ENCODE measurements around the gene TMEFF1.

Gene TMEFF1

DNA sequence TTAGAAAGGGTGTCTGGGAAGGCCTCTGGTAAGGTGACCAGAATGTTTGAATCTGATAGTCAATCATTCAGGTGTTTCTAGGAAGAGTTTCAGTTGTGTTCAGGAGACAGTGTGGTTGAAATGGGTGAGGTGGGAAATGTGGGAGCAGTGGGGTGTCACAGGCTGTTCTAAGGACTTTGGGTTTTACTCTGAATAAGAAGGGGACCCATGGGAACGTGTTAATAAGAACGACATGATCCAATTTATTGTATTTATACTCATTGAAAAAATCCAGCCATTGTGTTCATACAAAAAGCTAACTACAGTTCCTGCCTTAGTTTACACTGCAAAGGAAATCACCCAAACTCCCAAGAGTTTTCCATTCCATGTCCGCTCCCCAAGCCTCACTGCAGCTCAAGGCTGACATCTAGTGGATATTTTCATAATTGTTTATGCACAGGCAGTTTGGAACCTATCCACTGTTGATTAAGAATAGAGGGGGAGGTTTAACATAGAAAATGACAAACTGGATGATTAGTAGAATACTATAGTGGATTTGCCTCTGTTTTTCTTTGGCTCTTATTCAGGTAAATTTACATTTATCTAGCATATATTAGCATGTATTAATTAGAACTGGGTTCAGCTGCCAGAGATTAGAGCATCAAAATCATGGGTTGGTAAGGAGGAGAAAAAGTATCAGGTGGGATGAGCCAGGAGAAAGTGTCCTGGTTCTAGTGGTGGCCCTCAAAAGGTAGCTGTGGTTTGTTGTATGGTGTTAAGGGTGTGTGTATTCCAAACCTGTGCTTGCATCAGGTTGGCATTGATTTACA is 122.6 kb downstream of the TMEFF1 start:
- Histone ChIP-seq H3K27me3 (replicated peaks; ENCODE audit: control insufficient read depth, insufficient read depth, low read length, poor library complexity, severe bottlenecking) (no peaks in the 10 kb centered on the region), H3K4me1 (ENCODE audit: control insufficient read depth, insufficient read depth, low read length, poor library complexity, severe bottlenecking) (no peaks in the 10 kb centered on the region), H3K4me3 (ENCODE audit: insufficient read depth, low read depth, low read length, poor library complexity, severe bottlenecking) (no peak overlapping the region), H3K36me3 (ENCODE audit: control insufficient read depth, insufficient read depth, low read length) (no peaks in the 10 kb centered on the region), H3K27ac (ENCODE audit: insufficient read depth, low read length, poor library complexity, severe bottlenecking) (no peak overlapping the region), H3K9me3 (ENCODE audit: control insufficient read depth, low read length) (no peaks in the 10 kb centered on the region)
- no peak for DNase-seq

- no peak overlapping the region for H3K4me3 ChIP-seq (ENCODE audit: insufficient read depth, low read depth, low read length, poor library complexity, severe bottlenecking)
- no peaks in the 10 kb centered on the region for H3K27me3 ChIP-seq (replicated peaks; ENCODE audit: control insufficient read depth, insufficient read depth, low read length, poor library complexity, severe bottlenecking)
- H3K9me3 ChIP-seq (ENCODE audit: control insufficient read depth, low read length), result no peaks in the 10 kb centered on the region
- DNase-seq, result no peak
- no peaks in the 10 kb centered on the region for H3K4me1 ChIP-seq (ENCODE audit: control insufficient read depth, insufficient read depth, low read length, poor library complexity, severe bottlenecking)
- H3K27ac ChIP-seq (ENCODE audit: insufficient read depth, low read length, poor library complexity, severe bottlenecking), result no peak overlapping the region
- no peaks in the 10 kb centered on the region for H3K36me3 ChIP-seq (ENCODE audit: control insufficient read depth, insufficient read depth, low read length)
These were observed 124.3 kb downstream of the TMEFF1 start for GRCh38 chr9:100597236-100597635.

DNA sequence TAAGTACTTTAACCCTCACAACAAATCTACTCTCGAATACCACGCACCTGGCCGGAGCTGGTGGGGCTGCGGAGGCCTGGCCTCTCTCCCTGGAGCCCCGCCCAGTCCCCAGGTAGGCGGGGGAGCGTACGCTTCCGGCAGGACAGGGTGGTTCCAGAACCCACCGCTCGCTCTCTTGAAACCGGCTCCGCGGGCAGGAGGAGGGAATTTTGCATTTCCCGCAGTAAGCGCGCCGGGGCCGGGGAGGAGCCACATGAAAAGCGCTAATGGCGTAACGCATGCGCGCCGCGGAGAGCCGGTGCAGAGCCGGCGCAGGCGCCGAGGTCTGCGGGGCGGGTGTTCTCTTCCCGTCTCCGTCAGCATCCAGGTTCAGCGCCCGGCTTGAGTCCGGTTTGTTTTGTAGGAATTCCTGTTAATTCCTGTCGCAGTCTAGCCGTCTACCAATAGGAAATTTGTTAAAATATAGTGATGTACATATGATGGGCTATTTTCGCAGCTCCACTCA is 125.7 kb downstream of the TMEFF1 start:
- no peaks in the 10 kb centered on the region for H3K36me3 ChIP-seq (ENCODE audit: control insufficient read depth, insufficient read depth, low read length)
- H3K27me3 ChIP-seq (replicated peaks; ENCODE audit: control insufficient read depth, insufficient read depth, low read length, poor library complexity, severe bottlenecking), result no peaks in the 10 kb centered on the region
- no peaks in the 10 kb centered on the region for H3K9me3 ChIP-seq (ENCODE audit: control insufficient read depth, low read length)
- H3K4me3 ChIP-seq (ENCODE audit: insufficient read depth, low read depth, low read length, poor library complexity, severe bottlenecking), result peak overlapping the region; percentile 55
- peak; percentile 67 to 76 (median 68) for DNase-seq
- no peak overlapping the region for H3K27ac ChIP-seq (ENCODE audit: insufficient read depth, low read length, poor library complexity, severe bottlenecking)
- no peaks in the 10 kb centered on the region for H3K4me1 ChIP-seq (ENCODE audit: control insufficient read depth, insufficient read depth, low read length, poor library complexity, severe bottlenecking)

DNA sequence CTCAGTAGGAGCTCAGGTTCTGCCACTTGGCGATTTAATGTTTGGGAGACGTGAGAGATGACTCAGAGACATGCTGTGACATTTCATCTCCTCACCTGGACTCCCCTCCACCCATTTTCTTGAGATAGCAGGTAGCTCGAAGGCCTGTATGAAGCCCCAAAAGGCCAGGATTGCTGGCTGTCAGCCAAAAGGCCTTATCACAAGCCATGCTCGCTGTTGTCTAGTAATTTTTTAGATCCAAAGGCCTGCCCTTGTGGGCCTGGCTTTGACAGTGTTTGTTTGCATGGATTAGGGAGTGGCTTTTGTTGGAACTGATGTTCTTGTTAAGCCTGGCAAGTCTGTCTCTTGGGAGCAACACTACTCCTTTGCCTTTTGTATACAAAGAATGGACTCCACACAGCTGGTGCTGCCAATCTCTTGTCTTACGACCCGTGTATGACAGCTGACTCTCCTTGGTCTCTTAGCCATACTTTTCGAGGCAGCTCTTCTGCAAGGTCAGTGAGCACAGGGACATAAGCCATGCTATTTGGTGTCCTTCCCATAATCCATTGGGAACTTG is 127.7 kb downstream of the TMEFF1 start:
- Histone ChIP-seq H3K9me3 (ENCODE audit: control insufficient read depth, low read length) (no peaks in the 10 kb centered on the region), H3K27ac (ENCODE audit: insufficient read depth, low read length, poor library complexity, severe bottlenecking) (no peak overlapping the region), H3K4me3 (ENCODE audit: insufficient read depth, low read depth, low read length, poor library complexity, severe bottlenecking) (no peak overlapping the region), H3K4me1 (ENCODE audit: control insufficient read depth, insufficient read depth, low read length, poor library complexity, severe bottlenecking) (no peaks in the 10 kb centered on the region), H3K36me3 (ENCODE audit: control insufficient read depth, insufficient read depth, low read length) (no peaks in the 10 kb centered on the region), H3K27me3 (replicated peaks; ENCODE audit: control insufficient read depth, insufficient read depth, low read length, poor library complexity, severe bottlenecking) (no peaks in the 10 kb centered on the region)
- no peak for DNase-seq

DNA sequence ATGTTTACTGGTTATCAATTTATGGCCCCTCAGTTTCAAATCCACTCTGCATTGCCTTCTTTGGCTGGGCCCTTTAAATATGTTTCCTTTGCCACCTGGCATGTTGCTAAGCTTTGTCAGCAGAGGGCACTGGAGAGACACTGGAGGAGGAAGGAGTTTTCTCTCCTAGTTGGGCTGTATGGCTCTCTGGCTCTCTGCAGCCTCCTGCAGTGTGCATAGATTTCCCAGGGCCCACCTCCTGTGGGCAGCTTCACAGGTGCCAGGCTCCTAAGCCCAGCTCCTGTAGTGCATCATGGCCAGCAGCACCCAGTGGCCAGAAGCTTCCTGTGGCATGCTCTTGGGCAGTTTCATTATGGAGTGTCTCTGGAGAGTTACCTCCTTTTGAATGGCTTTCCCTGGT is 128.3 kb downstream of the TMEFF1 start:
- H3K27ac ChIP-seq (ENCODE audit: insufficient read depth, low read length, poor library complexity, severe bottlenecking), result no peak overlapping the region
- no peak overlapping the region for H3K4me3 ChIP-seq (ENCODE audit: insufficient read depth, low read depth, low read length, poor library complexity, severe bottlenecking)
- H3K4me1 ChIP-seq (ENCODE audit: control insufficient read depth, insufficient read depth, low read length, poor library complexity, severe bottlenecking), result no peaks in the 10 kb centered on the region
- H3K9me3 ChIP-seq (ENCODE audit: control insufficient read depth, low read length), result no peaks in the 10 kb centered on the region
- no peak for DNase-seq
- H3K36me3 ChIP-seq (ENCODE audit: control insufficient read depth, insufficient read depth, low read length), result no peaks in the 10 kb centered on the region
- H3K27me3 ChIP-seq (replicated peaks; ENCODE audit: control insufficient read depth, insufficient read depth, low read length, poor library complexity, severe bottlenecking), result no peaks in the 10 kb centered on the region

DNA sequence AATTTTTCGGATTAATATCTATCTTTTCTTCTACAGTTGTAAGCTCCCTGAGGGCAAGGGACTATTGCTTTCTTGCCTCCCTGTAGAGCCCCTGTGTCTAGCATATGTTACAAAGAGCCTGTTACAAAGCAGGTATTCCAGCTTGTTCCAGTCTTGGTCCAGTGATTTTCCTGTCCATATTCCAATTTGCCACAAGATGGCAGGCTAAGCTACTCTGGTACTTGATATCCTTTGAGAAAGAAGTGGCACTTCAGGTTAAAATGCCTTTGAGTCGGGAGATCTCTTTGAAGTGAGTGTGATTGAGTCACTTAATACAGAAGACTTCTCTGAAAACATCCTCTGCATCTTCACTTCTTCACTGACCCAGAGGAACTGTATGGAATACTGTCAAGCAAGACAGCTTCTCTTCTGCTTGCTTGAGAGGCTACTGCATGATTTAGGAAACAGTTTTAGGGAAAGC is 129.4 kb downstream of the TMEFF1 start:
- H3K27ac ChIP-seq (ENCODE audit: insufficient read depth, low read length, poor library complexity, severe bottlenecking), result no peak overlapping the region
- no peaks in the 10 kb centered on the region for H3K36me3 ChIP-seq (ENCODE audit: control insufficient read depth, insufficient read depth, low read length)
- H3K27me3 ChIP-seq (replicated peaks; ENCODE audit: control insufficient read depth, insufficient read depth, low read length, poor library complexity, severe bottlenecking), result no peaks in the 10 kb centered on the region
- no peaks in the 10 kb centered on the region for H3K9me3 ChIP-seq (ENCODE audit: control insufficient read depth, low read length)
- DNase-seq, result no peak
- H3K4me1 ChIP-seq (ENCODE audit: control insufficient read depth, insufficient read depth, low read length, poor library complexity, severe bottlenecking), result no peaks in the 10 kb centered on the region
- no peak overlapping the region for H3K4me3 ChIP-seq (ENCODE audit: insufficient read depth, low read depth, low read length, poor library complexity, severe bottlenecking)

- Histone ChIP-seq H3K36me3 (ENCODE audit: control insufficient read depth, insufficient read depth, low read length) (no peaks in the 10 kb centered on the region), H3K27ac (ENCODE audit: insufficient read depth, low read length, poor library complexity, severe bottlenecking) (no peak overlapping the region), H3K4me1 (ENCODE audit: control insufficient read depth, insufficient read depth, low read length, poor library complexity, severe bottlenecking) (no peaks in the 10 kb centered on the region), H3K4me3 (ENCODE audit: insufficient read depth, low read depth, low read length, poor library complexity, severe bottlenecking) (no peak overlapping the region), H3K9me3 (ENCODE audit: control insufficient read depth, low read length) (no peaks in the 10 kb centered on the region), H3K27me3 (replicated peaks; ENCODE audit: control insufficient read depth, insufficient read depth, low read length, poor library complexity, severe bottlenecking) (no peaks in the 10 kb centered on the region)
- no peak for DNase-seq
These were observed 132.5 kb downstream of the TMEFF1 start for GRCh38 chr9:100605405-100605804.

DNA sequence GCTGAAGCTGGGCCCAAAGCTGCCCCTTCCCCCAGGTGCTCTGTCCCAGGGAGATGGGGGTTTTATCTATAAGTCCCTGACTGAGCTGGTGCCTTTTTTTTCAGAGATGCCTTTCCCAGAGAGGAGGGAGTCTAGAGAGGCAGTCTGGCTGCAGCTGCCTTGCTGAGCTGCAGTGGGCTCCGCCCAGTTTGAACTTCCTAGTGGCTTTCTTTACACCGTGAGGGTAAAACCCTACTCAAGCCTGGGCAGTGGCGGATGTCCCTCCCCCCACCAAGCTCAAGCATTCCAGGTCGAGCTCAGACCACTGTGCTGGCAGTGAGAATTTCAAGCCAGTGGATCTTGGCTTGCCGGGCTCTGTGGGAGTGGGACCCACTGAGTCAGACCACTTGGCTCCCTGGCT is 146.2 kb downstream of the TMEFF1 start:
- Histone ChIP-seq H3K4me3 (ENCODE audit: insufficient read depth, low read depth, low read length, poor library complexity, severe bottlenecking) (no peak overlapping the region), H3K9me3 (ENCODE audit: control insufficient read depth, low read length) (no peaks in the 10 kb centered on the region), H3K27me3 (replicated peaks; ENCODE audit: control insufficient read depth, insufficient read depth, low read length, poor library complexity, severe bottlenecking) (no peaks in the 10 kb centered on the region), H3K36me3 (ENCODE audit: control insufficient read depth, insufficient read depth, low read length) (no peaks in the 10 kb centered on the region), H3K27ac (ENCODE audit: insufficient read depth, low read length, poor library complexity, severe bottlenecking) (no peak overlapping the region), H3K4me1 (ENCODE audit: control insufficient read depth, insufficient read depth, low read length, poor library complexity, severe bottlenecking) (no peaks in the 10 kb centered on the region)
- DNase-seq, result no peak

DNA sequence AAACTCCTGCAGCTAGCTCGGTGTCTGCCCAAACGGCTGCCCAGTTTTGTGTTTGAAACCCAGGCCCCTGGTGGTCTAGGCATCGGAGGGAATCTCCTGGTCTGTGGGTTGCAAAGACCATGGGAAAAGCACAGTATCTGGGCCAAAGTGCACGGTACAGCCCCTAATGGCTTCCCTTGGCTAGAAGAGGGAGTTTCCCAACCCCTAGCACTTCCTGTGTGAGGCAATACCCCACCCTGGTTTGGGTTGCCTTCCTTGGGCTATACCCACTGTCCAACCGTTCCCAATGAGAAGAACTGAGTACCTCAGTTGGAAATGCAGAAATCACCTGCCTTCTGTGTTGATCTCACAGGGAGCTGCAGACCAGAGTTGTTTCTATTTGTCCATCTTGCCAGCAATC is 146.7 kb downstream of the TMEFF1 start:
- Histone ChIP-seq H3K4me1 (ENCODE audit: control insufficient read depth, insufficient read depth, low read length, poor library complexity, severe bottlenecking) (no peaks in the 10 kb centered on the region), H3K36me3 (ENCODE audit: control insufficient read depth, insufficient read depth, low read length) (no peaks in the 10 kb centered on the region), H3K27me3 (replicated peaks; ENCODE audit: control insufficient read depth, insufficient read depth, low read length, poor library complexity, severe bottlenecking) (no peaks in the 10 kb centered on the region), H3K9me3 (ENCODE audit: control insufficient read depth, low read length) (no peaks in the 10 kb centered on the region), H3K4me3 (ENCODE audit: insufficient read depth, low read depth, low read length, poor library complexity, severe bottlenecking) (no peak overlapping the region), H3K27ac (ENCODE audit: insufficient read depth, low read length, poor library complexity, severe bottlenecking) (no peak overlapping the region)
- DNase-seq, result no peak

DNA sequence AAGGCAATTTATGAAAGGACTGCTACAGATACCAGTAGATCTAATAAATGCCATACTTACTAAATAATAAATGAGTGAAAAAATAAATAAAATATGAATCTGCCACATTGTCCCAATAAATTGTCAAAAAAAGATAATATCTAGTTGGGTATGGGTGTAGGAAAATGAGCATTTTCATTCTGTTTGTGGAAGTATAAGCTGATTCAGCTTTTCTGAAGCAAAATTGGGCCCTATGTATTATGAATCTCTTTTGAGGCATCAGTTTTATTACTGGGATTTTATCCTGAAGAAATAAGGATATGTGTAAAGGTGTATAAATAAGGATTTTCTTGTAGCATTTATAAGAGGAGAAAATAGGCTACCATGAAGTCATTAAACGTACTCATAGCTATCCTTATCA is 151.0 kb downstream of the TMEFF1 start:
- Histone ChIP-seq H3K27me3 (replicated peaks; ENCODE audit: control insufficient read depth, insufficient read depth, low read length, poor library complexity, severe bottlenecking) (no peaks in the 10 kb centered on the region), H3K4me1 (ENCODE audit: control insufficient read depth, insufficient read depth, low read length, poor library complexity, severe bottlenecking) (no peaks in the 10 kb centered on the region), H3K36me3 (ENCODE audit: control insufficient read depth, insufficient read depth, low read length) (no peaks in the 10 kb centered on the region), H3K4me3 (ENCODE audit: insufficient read depth, low read depth, low read length, poor library complexity, severe bottlenecking) (no peak overlapping the region), H3K27ac (ENCODE audit: insufficient read depth, low read length, poor library complexity, severe bottlenecking) (no peak overlapping the region), H3K9me3 (ENCODE audit: control insufficient read depth, low read length) (no peaks in the 10 kb centered on the region)
- no peak for DNase-seq

Data from effector memory CD4-positive, alpha-beta T cell (primary cell).